Keratinocyte (primary cell): ENCODE measurements around the gene LMO7. TPM values are rescaled to one million over a fixed set of nuclear protein-coding genes. Genes with fewer than 3 reads are reported as not detected.
"Not testable (repeated sequence)": the region's sequence is repeated elsewhere in the genome, so short reads cannot be mapped to it uniquely, and the experiment has no call there.

Experiments used
- DNase-seq: peaks from one replicate; pipeline ENCODE4 v3.0.0-alpha.2; 2011; ENCODE audit warnings: low read depth, missing footprints, low spot score
- FAIRE-seq: peaks from 2 replicates; lab custom pipeline; 2011; peaks lifted over from hg19 to GRCh38; lab: Jason Lieb, UNC
- H2AFZ ChIP-seq: 2 replicates; pipeline ENCODE4 v1.6.0; 2012; ENCODE audit warnings: low read length, control low read depth, inconsistent platforms; ENCODE audit not compliant: control insufficient read depth
- H3K27ac ChIP-seq: 2 replicates; pipeline ENCODE4 v1.5.1; 2011; ENCODE audit warnings: low read length; ENCODE audit not compliant: control insufficient read depth, insufficient read depth
- H3K27me3 ChIP-seq: 3 replicates; pipeline ENCODE4 v1.6.0; 2011; ENCODE audit warnings: low read length; ENCODE audit not compliant: control insufficient read depth, insufficient read depth; ENCODE audit errors: extremely low read depth
- H3K36me3 ChIP-seq, 2 experiments: 2 replicates in 1 of 2; 3 replicates in 1 of 2; pipeline ENCODE4 v1.5.1; 2011; ENCODE audit warnings: low read length in 2 of 2, mild to moderate bottlenecking in 1 of 2; ENCODE audit not compliant: control insufficient read depth in 2 of 2, insufficient read depth in 2 of 2; ENCODE audit errors: extremely low read depth in 1 of 2
- H3K4me1 ChIP-seq: 3 replicates; pipeline ENCODE4 v1.5.1; 2011; ENCODE audit warnings: low read length; ENCODE audit not compliant: control insufficient read depth, insufficient read depth; ENCODE audit errors: extremely low read depth
- H3K4me2 ChIP-seq: 3 replicates; pipeline ENCODE4 v1.6.0; 2011; ENCODE audit warnings: low read depth, low read length; ENCODE audit not compliant: control insufficient read depth, insufficient read depth; ENCODE audit errors: extremely low read depth
- H3K4me3 ChIP-seq, 3 experiments: fragments of 200-600 bp in 1 of 3; sonication (generic) in 1 of 3; 2 replicates in 2 of 3; 3 replicates in 1 of 3; pipeline ENCODE4 v1.5.1; 2011 to 2016; ENCODE audit warnings: low read length in 3 of 3, mild to moderate bottlenecking in 3 of 3, control low read depth in 2 of 3, inconsistent platforms in 1 of 3, low read depth in 1 of 3, mixed read lengths in 1 of 3, mixed run types in 1 of 3, moderate library complexity in 1 of 3; ENCODE audit not compliant: control insufficient read depth in 2 of 3, insufficient read depth in 2 of 3; ENCODE audit errors: extremely low read depth in 1 of 3
- H3K79me2 ChIP-seq: 2 replicates; pipeline ENCODE4 v1.6.0; 2012; ENCODE audit warnings: low read length; ENCODE audit not compliant: control insufficient read depth, insufficient read depth
- H3K9ac ChIP-seq: 3 replicates; pipeline ENCODE4 v1.6.0; 2011; ENCODE audit warnings: low read length; ENCODE audit not compliant: control insufficient read depth, insufficient read depth; ENCODE audit errors: extremely low read depth
- H3K9me1 ChIP-seq: 3 replicates; pipeline ENCODE4 v1.6.0; 2011; ENCODE audit warnings: low read length; ENCODE audit not compliant: control insufficient read depth, insufficient read depth; ENCODE audit errors: extremely low read depth
- H3K9me3 ChIP-seq: 2 replicates; pipeline ENCODE4 v1.5.1; 2012; ENCODE audit warnings: low read depth, low read length; ENCODE audit not compliant: control insufficient read depth
- H4K20me1 ChIP-seq: 3 replicates; pipeline ENCODE4 v1.6.0; 2011; ENCODE audit warnings: low read length; ENCODE audit not compliant: control insufficient read depth, insufficient read depth; ENCODE audit errors: extremely low read depth
- EZH2 ChIP-seq: IDR thresholded peaks from one replicate; pipeline ENCODE4 v1.6.1; 2012; ENCODE audit warnings: inconsistent platforms, mild to moderate bottlenecking, low read length, moderate library complexity
- dilution Hi-C: fragments of 300-500 bp; cut with MboI; formaldehyde crosslinking; loops from one replicate; pipeline ENCODE4 v1.7.0; 2020; ENCODE audit warnings: low sequenced_read_pairs; ENCODE audit not compliant: extremely low pct_ligation_motif_present
- polyA plus RNA-seq, 5 experiments: library from polyadenylated mRNA; depleted of rRNA in 3 of 5; stranded (reverse) in 3 of 5; stranded (forward) in 1 of 5; unstranded in 1 of 5; fragments of >200 nt; gene quantifications; 1 replicate in 1 of 5; 2 replicates in 3 of 5; 3 replicates in 1 of 5; pipeline versions ENCODE4 v1.2.1 to v1.2.3, GENCODE V29; 2011 to 2012; ENCODE audit warnings: missing spikeins in 2 of 5, low read depth in 1 of 5, low replicate concordance in 1 of 5
- TF ChIP-seq, protein P1 (sequence below), 3 experiments: IDR thresholded peaks in 1 of 3; conservative IDR thresholded peaks in 1 of 3; optimal IDR thresholded peaks in 1 of 3; 2 replicates in 2 of 3; 3 replicates in 1 of 3; pipeline versions ENCODE3 to v1.5.1; 2011; ENCODE audit warnings: low read length in 3 of 3, mild to moderate bottlenecking in 3 of 3, moderate library complexity in 2 of 3, control low read depth in 1 of 3, inconsistent platforms in 1 of 3; ENCODE audit not compliant: insufficient read depth in 2 of 3; ENCODE audit errors: extremely low read depth in 1 of 3

LMO7 gene
- polyA plus RNA-seq, 1 donor (not counting 4 experiments of a cell fraction or from before 2014, with no cell fraction given): 8.9 TPM

GRCh38 chr13:75679459-75679858 lies 43.3 kb downstream of the LMO7 start:
- no peaks in the 10 kb centered on the region for H3K79me2 ChIP-seq
- H3K36me3 ChIP-seq: no peaks in the 10 kb centered on the region
- FAIRE-seq (no peak), DNase-seq (no peak)
- no peak overlapping the region for H3K4me2 ChIP-seq
- H3K4me3 ChIP-seq: no peak overlapping the region
- H3K27ac ChIP-seq: no peak overlapping the region
- dilution Hi-C loops: no loop called here
- no peaks in the 10 kb centered on the region for H3K9me1 ChIP-seq
- H4K20me1 ChIP-seq: no peaks in the 10 kb centered on the region
- H3K4me1 ChIP-seq: no peaks in the 10 kb centered on the region
- no peak for TF ChIP-seq EZH2
- TF ChIP-seq, protein P1, sequence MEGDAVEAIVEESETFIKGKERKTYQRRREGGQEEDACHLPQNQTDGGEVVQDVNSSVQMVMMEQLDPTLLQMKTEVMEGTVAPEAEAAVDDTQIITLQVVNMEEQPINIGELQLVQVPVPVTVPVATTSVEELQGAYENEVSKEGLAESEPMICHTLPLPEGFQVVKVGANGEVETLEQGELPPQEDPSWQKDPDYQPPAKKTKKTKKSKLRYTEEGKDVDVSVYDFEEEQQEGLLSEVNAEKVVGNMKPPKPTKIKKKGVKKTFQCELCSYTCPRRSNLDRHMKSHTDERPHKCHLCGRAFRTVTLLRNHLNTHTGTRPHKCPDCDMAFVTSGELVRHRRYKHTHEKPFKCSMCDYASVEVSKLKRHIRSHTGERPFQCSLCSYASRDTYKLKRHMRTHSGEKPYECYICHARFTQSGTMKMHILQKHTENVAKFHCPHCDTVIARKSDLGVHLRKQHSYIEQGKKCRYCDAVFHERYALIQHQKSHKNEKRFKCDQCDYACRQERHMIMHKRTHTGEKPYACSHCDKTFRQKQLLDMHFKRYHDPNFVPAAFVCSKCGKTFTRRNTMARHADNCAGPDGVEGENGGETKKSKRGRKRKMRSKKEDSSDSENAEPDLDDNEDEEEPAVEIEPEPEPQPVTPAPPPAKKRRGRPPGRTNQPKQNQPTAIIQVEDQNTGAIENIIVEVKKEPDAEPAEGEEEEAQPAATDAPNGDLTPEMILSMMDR (optimal IDR thresholded peaks at IDR 0.05 in 1 of 3, IDR thresholded peaks at IDR 0.05 in 1 of 3, conservative IDR thresholded peaks at IDR 0.05 in 1 of 3; ENCODE audit: extremely low read depth in 1 of 3, insufficient read depth in 2 of 3, low read length in 3 of 3): no peak
- no peak overlapping the region for H2AFZ ChIP-seq
- H3K9me3 ChIP-seq: no peaks in the 10 kb centered on the region
- no peaks in the 10 kb centered on the region for H3K27me3 ChIP-seq
- H3K9ac ChIP-seq: no peak overlapping the region

GRCh38 chr13:75680251-75680650 lies 44.1 kb downstream of the LMO7 start:
- DNase-seq, H3K79me2 ChIP-seq, H3K4me2 ChIP-seq, H3K4me3 ChIP-seq, H3K36me3 ChIP-seq, H3K27ac ChIP-seq, FAIRE-seq, dilution Hi-C loops, H3K27me3 ChIP-seq, H3K9me1 ChIP-seq, H3K9me3 ChIP-seq, H2AFZ ChIP-seq, H3K9ac ChIP-seq, H3K4me1 ChIP-seq, H4K20me1 ChIP-seq: not testable (repeated sequence)

GRCh38 chr13:75682326-75682725 lies 46.2 kb downstream of the LMO7 start:
- Histone ChIP-seq H3K4me2 (no peak overlapping the region), H3K36me3 (no peaks in the 10 kb centered on the region), H3K9ac (no peak overlapping the region), H3K27me3 (no peaks in the 10 kb centered on the region), H3K9me3 (no peaks in the 10 kb centered on the region), H2AFZ (no peak overlapping the region), H4K20me1 (no peaks in the 10 kb centered on the region), H3K9me1 (no peaks in the 10 kb centered on the region), H3K4me3 (no peak overlapping the region), H3K27ac (no peak overlapping the region), H3K4me1 (peaks cover 9% of the 10 kb centered on the region), H3K79me2 (no peaks in the 10 kb centered on the region)
- FAIRE-seq (no peak), DNase-seq (no peak)
- dilution Hi-C loops: no loop called here
- no peak for TF ChIP-seq EZH2
